ENCODE measurements around the gene PSAPL1.

The PSAPL1 gene

GRCh38 chr4:7434766-7435150, at the start of gene PSAPL1:
PSAPL1 (minus strand) TSS chr4:7434930; CDS start chr4:7434879, 51 bp downstream.
- in situ Hi-C loops (cut with HindIII; ENCODE audit: low sequenced_read_pairs) = no loop called here

- in situ Hi-C loops (cut with HindIII; ENCODE audit: low sequenced_read_pairs) = no loop called here
Observed at GRCh38 chr4:7481227-7481626, 46.5 kb upstream of the PSAPL1 start.

- in situ Hi-C loops (cut with HindIII; ENCODE audit: low sequenced_read_pairs) = no loop called here
Observed at GRCh38 chr4:7480423-7480822, 45.7 kb upstream of the PSAPL1 start.

- in situ Hi-C loops (cut with HindIII; ENCODE audit: low sequenced_read_pairs) = no loop called here
Observed at GRCh38 chr4:7478665-7479064, 43.9 kb upstream of the PSAPL1 start.

- in situ Hi-C loops (cut with HindIII; ENCODE audit: low sequenced_read_pairs) = no loop called here
Observed at GRCh38 chr4:7477695-7478094, 43.0 kb upstream of the PSAPL1 start.

- in situ Hi-C loops (cut with HindIII; ENCODE audit: low sequenced_read_pairs) = no loop called here
Observed at GRCh38 chr4:7476820-7477219, 42.1 kb upstream of the PSAPL1 start.

GRCh38 chr4:7475207-7475606, 40.5 kb upstream of the PSAPL1 start:
- in situ Hi-C loops (cut with HindIII; ENCODE audit: low sequenced_read_pairs) = no loop called here

GRCh38 chr4:7474320-7474719, 39.6 kb upstream of the PSAPL1 start:
- in situ Hi-C loops (cut with HindIII; ENCODE audit: low sequenced_read_pairs) = no loop called here

- in situ Hi-C loops (cut with HindIII; ENCODE audit: low sequenced_read_pairs) = no loop called here
Observed at GRCh38 chr4:7473081-7473480, 38.4 kb upstream of the PSAPL1 start.

GRCh38 chr4:7472442-7473013, 37.8 kb upstream of the PSAPL1 start:
- in situ Hi-C loops (cut with HindIII; ENCODE audit: low sequenced_read_pairs) = no loop called here

GRCh38 chr4:7470522-7471128, 35.9 kb upstream of the PSAPL1 start:
- in situ Hi-C loops (cut with HindIII; ENCODE audit: low sequenced_read_pairs) = no loop called here

GRCh38 chr4:7470111-7470510, 35.4 kb upstream of the PSAPL1 start:
- in situ Hi-C loops (cut with HindIII; ENCODE audit: low sequenced_read_pairs) = no loop called here

GRCh38 chr4:7469023-7469422, 34.3 kb upstream of the PSAPL1 start:
- in situ Hi-C loops (cut with HindIII; ENCODE audit: low sequenced_read_pairs) = no loop called here

- in situ Hi-C loops (cut with HindIII; ENCODE audit: low sequenced_read_pairs) = no loop called here
Observed at GRCh38 chr4:7467471-7467870, 32.7 kb upstream of the PSAPL1 start.

GRCh38 chr4:7466904-7467303, 32.2 kb upstream of the PSAPL1 start:
- in situ Hi-C loops (cut with HindIII; ENCODE audit: low sequenced_read_pairs) = no loop called here

GRCh38 chr4:7466215-7466614, 31.5 kb upstream of the PSAPL1 start:
- in situ Hi-C loops (cut with HindIII; ENCODE audit: low sequenced_read_pairs) = no loop called here

- in situ Hi-C loops (cut with HindIII; ENCODE audit: low sequenced_read_pairs) = no loop called here
Observed at GRCh38 chr4:7465017-7465416, 30.3 kb upstream of the PSAPL1 start.

GRCh38 chr4:7464259-7464655, 29.5 kb upstream of the PSAPL1 start:
- in situ Hi-C loops (cut with HindIII; ENCODE audit: low sequenced_read_pairs) = loop anchor here (5.0 kb wide), 2 partner anchors 43 to 62 kb away; no protein-coding TSS in a partner anchor

GRCh38 chr4:7463566-7464258, 29.0 kb upstream of the PSAPL1 start:
- in situ Hi-C loops (cut with HindIII; ENCODE audit: low sequenced_read_pairs) = loop anchor here (5.0 kb wide), 2 partner anchors 44 to 61 kb away; no protein-coding TSS in a partner anchor

- in situ Hi-C loops (cut with HindIII; ENCODE audit: low sequenced_read_pairs) = loop anchor here (5.0 kb wide), 2 partner anchors 45 to 60 kb away; no protein-coding TSS in a partner anchor
Observed at GRCh38 chr4:7462509-7462971, 27.8 kb upstream of the PSAPL1 start.

- in situ Hi-C loops (cut with HindIII; ENCODE audit: low sequenced_read_pairs) = loop anchor here (5.0 kb wide), 2 partner anchors 46 to 59 kb away; no protein-coding TSS in a partner anchor
Observed at GRCh38 chr4:7461230-7461629, 26.5 kb upstream of the PSAPL1 start.

- in situ Hi-C loops (cut with HindIII; ENCODE audit: low sequenced_read_pairs) = loop anchor here (5.0 kb wide), 2 partner anchors 47 to 58 kb away; no protein-coding TSS in a partner anchor
Observed at GRCh38 chr4:7460566-7460965, 25.8 kb upstream of the PSAPL1 start.
